DMS53 treated with DMSO at 0.1 percent for 48 hours (cell line): ENCODE results near the gene OXSR1.
"Not testable (repeated sequence)": the region's sequence is repeated elsewhere in the genome, so short reads cannot be mapped to it uniquely, and the experiment has no call there.

Experiments
- DNase-seq: peaks from one replicate; lab custom pipeline; 2025; ENCODE audit not compliant: unreplicated experiment; lab: John Stamatoyannopoulos, UW

OXSR1 gene

GRCh38 chr3:38219609-38220197 is 54.4 kb downstream of the OXSR1 start:
- DNase-seq = no peak

- DNase-seq = no peak
Measured at GRCh38 chr3:38221005-38221404, 55.7 kb downstream of the OXSR1 start.

GRCh38 chr3:38222032-38222634 is 56.8 kb downstream of the OXSR1 start:
- no peak for DNase-seq

- no peak for DNase-seq
Measured at GRCh38 chr3:38224357-38224756, 59.0 kb downstream of the OXSR1 start.

GRCh38 chr3:38226273-38226672 is 60.9 kb downstream of the OXSR1 start:
- no peak for DNase-seq

- no peak for DNase-seq
Measured at GRCh38 chr3:38227989-38228388, 62.7 kb downstream of the OXSR1 start.

- DNase-seq = no peak
Measured at GRCh38 chr3:38229036-38229435, 63.7 kb downstream of the OXSR1 start.

GRCh38 chr3:38232701-38233100 is 67.4 kb downstream of the OXSR1 start:
- DNase-seq = no peak

GRCh38 chr3:38235466-38235865 is 70.1 kb downstream of the OXSR1 start:
- DNase-seq = no peak

GRCh38 chr3:38238416-38239008 is 73.2 kb downstream of the OXSR1 start:
- DNase-seq = no peak

GRCh38 chr3:38242812-38243211 is 77.5 kb downstream of the OXSR1 start:
- DNase-seq = not testable (repeated sequence)

- DNase-seq = no peak
Measured at GRCh38 chr3:38245930-38246329, 80.6 kb downstream of the OXSR1 start.

- DNase-seq = no peak
Measured at GRCh38 chr3:38247366-38248035, 82.2 kb downstream of the OXSR1 start.

GRCh38 chr3:38250198-38250597 is 84.9 kb downstream of the OXSR1 start:
- DNase-seq = no peak

GRCh38 chr3:38251197-38251596 is 85.9 kb downstream of the OXSR1 start:
- no peak for DNase-seq

- no peak for DNase-seq
Measured at GRCh38 chr3:38253704-38254103, 88.4 kb downstream of the OXSR1 start.

GRCh38 chr3:38254872-38255271 is 89.5 kb downstream of the OXSR1 start:
- DNase-seq = no peak

- no peak for DNase-seq
Measured at GRCh38 chr3:38255627-38256026, 90.3 kb downstream of the OXSR1 start.

- no peak for DNase-seq
Measured at GRCh38 chr3:38257583-38257982, 92.2 kb downstream of the OXSR1 start.

GRCh38 chr3:38260474-38260873 is 95.1 kb downstream of the OXSR1 start:
- no peak for DNase-seq

- DNase-seq = no peak
Measured at GRCh38 chr3:38264353-38264771, 99.0 kb downstream of the OXSR1 start.

- no peak for DNase-seq
Measured at GRCh38 chr3:38264779-38265178, 99.4 kb downstream of the OXSR1 start.
